ENCODE measurements around the gene FLNA.

The FLNA gene

GRCh38 chrX:154411981-154412340, 37.5 kb upstream of the FLNA start:
- Histone ChIP-seq H3K27ac (replicated peaks) (peak overlapping the region; percentile 93), H3K27me3 (ENCODE audit: insufficient read depth, poor library complexity, severe bottlenecking) (no peaks in the 10 kb centered on the region), H3K4me3 (replicated peaks; ENCODE audit: insufficient read depth, low read length) (peak overlapping the region; percentile 62)
- peak; percentile 46 to 64 for DNase-seq (ENCODE audit: low read depth in 1 of 2, low spot score in 1 of 2)
- TF ChIP-seq CTCF (IDR thresholded peaks at IDR 0.05; ENCODE audit: insufficient read depth, low read length) (no peak), SPI1 (IDR thresholded peaks at IDR 0.05; ENCODE audit: borderline replicate concordance, low read depth) (no peak), GABPA (IDR thresholded peaks at IDR 0.05; ENCODE audit: low read depth) (no peak), REST (IDR thresholded peaks at IDR 0.05; ENCODE audit: insufficient replicate concordance, low read depth) (no peak), POLR2AphosphoS5 (IDR thresholded peaks at IDR 0.05; ENCODE audit: low read depth) (no peak)

- Histone ChIP-seq H3K27me3 (ENCODE audit: insufficient read depth, poor library complexity, severe bottlenecking) (no peaks in the 10 kb centered on the region), H3K27ac (replicated peaks) (peak within 1 kb of the TSS; percentile 54), H3K4me3 (replicated peaks; ENCODE audit: insufficient read depth, low read length) (peak within 1 kb of the TSS; percentile 33)
- peak; percentile 78 to 86 for DNase-seq (ENCODE audit: low read depth in 1 of 2, low spot score in 1 of 2)
- TF ChIP-seq CTCF (IDR thresholded peaks at IDR 0.05; ENCODE audit: insufficient read depth, low read length), result no peak
- TF ChIP-seq SPI1 (IDR thresholded peaks at IDR 0.05; ENCODE audit: borderline replicate concordance, low read depth), result no peak
- no peak for TF ChIP-seq REST (IDR thresholded peaks at IDR 0.05; ENCODE audit: insufficient replicate concordance, low read depth)
- no peak for TF ChIP-seq POLR2AphosphoS5 (IDR thresholded peaks at IDR 0.05; ENCODE audit: low read depth)
- no peak for TF ChIP-seq GABPA (IDR thresholded peaks at IDR 0.05; ENCODE audit: low read depth)
Measured at GRCh38 chrX:154409222-154409871, 34.9 kb upstream of the FLNA start, which contains the start of gene DNASE1L1. Gene DNASE1L1 (minus strand): TSS chrX:154409254. CDS start chrX:154405568, 3,686 bp downstream.

GRCh38 chrX:154408659-154409221, 34.3 kb upstream of the FLNA start:
- TF ChIP-seq CTCF (IDR thresholded peaks at IDR 0.05; ENCODE audit: insufficient read depth, low read length) (no peak), REST (IDR thresholded peaks at IDR 0.05; ENCODE audit: insufficient replicate concordance, low read depth) (no peak), SPI1 (IDR thresholded peaks at IDR 0.05; ENCODE audit: borderline replicate concordance, low read depth) (peak; percentile 85)
- DNase-seq (ENCODE audit: low read depth in 1 of 2, low spot score in 1 of 2), result no peak
- Histone ChIP-seq H3K27me3 (ENCODE audit: insufficient read depth, poor library complexity, severe bottlenecking) (no peaks in the 10 kb centered on the region), H3K27ac (replicated peaks) (peak overlapping the region; percentile 54), H3K4me3 (replicated peaks; ENCODE audit: insufficient read depth, low read length) (peak overlapping the region; percentile 33)

All from HL-60 (cell line).